Keratinocyte (primary cell): Measurements from ENCODE around the gene ZNF816. TPM values are rescaled to one million over a fixed set of nuclear protein-coding genes. Genes with fewer than 3 reads are reported as not detected.

Experiments
- DNase-seq: peaks from one replicate; pipeline ENCODE4 v3.0.0-alpha.2; 2011; ENCODE audit warnings: low read depth, missing footprints, low spot score
- FAIRE-seq: peaks from 2 replicates; lab custom pipeline; 2011; peaks lifted over from hg19 to GRCh38; lab: Jason Lieb, UNC
- H2AFZ ChIP-seq: 2 replicates; pipeline ENCODE4 v1.6.0; 2012; ENCODE audit warnings: low read length, control low read depth, inconsistent platforms; ENCODE audit not compliant: control insufficient read depth
- H3K27ac ChIP-seq: 2 replicates; pipeline ENCODE4 v1.5.1; 2011; ENCODE audit warnings: low read length; ENCODE audit not compliant: control insufficient read depth, insufficient read depth
- H3K27me3 ChIP-seq: 3 replicates; pipeline ENCODE4 v1.6.0; 2011; ENCODE audit warnings: low read length; ENCODE audit not compliant: control insufficient read depth, insufficient read depth; ENCODE audit errors: extremely low read depth
- H3K36me3 ChIP-seq, 2 experiments: 2 replicates in 1 of 2; 3 replicates in 1 of 2; pipeline ENCODE4 v1.5.1; 2011; ENCODE audit warnings: low read length in 2 of 2, mild to moderate bottlenecking in 1 of 2; ENCODE audit not compliant: control insufficient read depth in 2 of 2, insufficient read depth in 2 of 2; ENCODE audit errors: extremely low read depth in 1 of 2
- H3K4me1 ChIP-seq: 3 replicates; pipeline ENCODE4 v1.5.1; 2011; ENCODE audit warnings: low read length; ENCODE audit not compliant: control insufficient read depth, insufficient read depth; ENCODE audit errors: extremely low read depth
- H3K4me2 ChIP-seq: 3 replicates; pipeline ENCODE4 v1.6.0; 2011; ENCODE audit warnings: low read depth, low read length; ENCODE audit not compliant: control insufficient read depth, insufficient read depth; ENCODE audit errors: extremely low read depth
- H3K4me3 ChIP-seq, 3 experiments: fragments of 200-600 bp in 1 of 3; sonication (generic) in 1 of 3; 2 replicates in 2 of 3; 3 replicates in 1 of 3; pipeline ENCODE4 v1.5.1; 2011 to 2016; ENCODE audit warnings: low read length in 3 of 3, mild to moderate bottlenecking in 3 of 3, control low read depth in 2 of 3, inconsistent platforms in 1 of 3, low read depth in 1 of 3, mixed read lengths in 1 of 3, mixed run types in 1 of 3, moderate library complexity in 1 of 3; ENCODE audit not compliant: control insufficient read depth in 2 of 3, insufficient read depth in 2 of 3; ENCODE audit errors: extremely low read depth in 1 of 3
- H3K79me2 ChIP-seq: 2 replicates; pipeline ENCODE4 v1.6.0; 2012; ENCODE audit warnings: low read length; ENCODE audit not compliant: control insufficient read depth, insufficient read depth
- H3K9ac ChIP-seq: 3 replicates; pipeline ENCODE4 v1.6.0; 2011; ENCODE audit warnings: low read length; ENCODE audit not compliant: control insufficient read depth, insufficient read depth; ENCODE audit errors: extremely low read depth
- H3K9me1 ChIP-seq: 3 replicates; pipeline ENCODE4 v1.6.0; 2011; ENCODE audit warnings: low read length; ENCODE audit not compliant: control insufficient read depth, insufficient read depth; ENCODE audit errors: extremely low read depth
- H3K9me3 ChIP-seq: 2 replicates; pipeline ENCODE4 v1.5.1; 2012; ENCODE audit warnings: low read depth, low read length; ENCODE audit not compliant: control insufficient read depth
- H4K20me1 ChIP-seq: 3 replicates; pipeline ENCODE4 v1.6.0; 2011; ENCODE audit warnings: low read length; ENCODE audit not compliant: control insufficient read depth, insufficient read depth; ENCODE audit errors: extremely low read depth
- CTCF ChIP-seq, 3 experiments: IDR thresholded peaks in 1 of 3; conservative IDR thresholded peaks in 1 of 3; optimal IDR thresholded peaks in 1 of 3; 2 replicates in 2 of 3; 3 replicates in 1 of 3; pipeline versions ENCODE3 to v1.5.1; 2011; ENCODE audit warnings: low read length in 3 of 3, mild to moderate bottlenecking in 3 of 3, moderate library complexity in 2 of 3, control low read depth in 1 of 3, inconsistent platforms in 1 of 3; ENCODE audit not compliant: insufficient read depth in 2 of 3; ENCODE audit errors: extremely low read depth in 1 of 3
- EZH2 ChIP-seq: IDR thresholded peaks from one replicate; pipeline ENCODE4 v1.6.1; 2012; ENCODE audit warnings: inconsistent platforms, mild to moderate bottlenecking, low read length, moderate library complexity
- dilution Hi-C: fragments of 300-500 bp; cut with MboI; formaldehyde crosslinking; loops from one replicate; pipeline ENCODE4 v1.7.0; 2020; ENCODE audit warnings: low sequenced_read_pairs; ENCODE audit not compliant: extremely low pct_ligation_motif_present
- polyA plus RNA-seq, 5 experiments: library from polyadenylated mRNA; depleted of rRNA in 3 of 5; stranded (reverse) in 3 of 5; stranded (forward) in 1 of 5; unstranded in 1 of 5; fragments of >200 nt; gene quantifications; 1 replicate in 1 of 5; 2 replicates in 3 of 5; 3 replicates in 1 of 5; pipeline versions ENCODE4 v1.2.1 to v1.2.3, GENCODE V29; 2011 to 2012; ENCODE audit warnings: missing spikeins in 2 of 5, low read depth in 1 of 5, low replicate concordance in 1 of 5

The ZNF816 gene
- polyA plus RNA-seq, 1 donor (not counting 4 experiments of a cell fraction or from before 2014, with no cell fraction given): 4.3 TPM

- Histone ChIP-seq H3K9me1 (no peaks in the 10 kb centered on the region), H3K9ac (no peak overlapping the region), H3K4me1 (no peaks in the 10 kb centered on the region), H4K20me1 (no peaks in the 10 kb centered on the region), H3K79me2 (no peaks in the 10 kb centered on the region), H2AFZ (no peak overlapping the region), H3K36me3 (no peaks in the 10 kb centered on the region), H3K27ac (no peak overlapping the region), H3K9me3 (peaks cover 3% of the 10 kb centered on the region), H3K4me2 (no peak overlapping the region), H3K4me3 (no peak overlapping the region), H3K27me3 (no peaks in the 10 kb centered on the region)
- FAIRE-seq: no peak
- dilution Hi-C loops: no loop called here
- DNase-seq: no peak
- no peak for TF ChIP-seq EZH2
- no peak for TF ChIP-seq CTCF (optimal IDR thresholded peaks at IDR 0.05 in 1 of 3, IDR thresholded peaks at IDR 0.05 in 1 of 3, conservative IDR thresholded peaks at IDR 0.05 in 1 of 3; ENCODE audit: extremely low read depth in 1 of 3, insufficient read depth in 2 of 3, low read length in 3 of 3)
These were observed 41.6 kb upstream of the ZNF816 start for GRCh38 chr19:53004242-53004641.

GRCh38 chr19:53002479-53002878 lies 39.8 kb upstream of the ZNF816 start:
- H3K4me3 ChIP-seq: no peak overlapping the region
- DNase-seq (no peak), FAIRE-seq (no peak)
- H3K36me3 ChIP-seq: no peaks in the 10 kb centered on the region
- no peaks in the 10 kb centered on the region for H3K27me3 ChIP-seq
- dilution Hi-C loops: no loop called here
- peaks cover 5% of the 10 kb centered on the region for H3K9me3 ChIP-seq
- H3K9ac ChIP-seq: no peak overlapping the region
- no peaks in the 10 kb centered on the region for H3K9me1 ChIP-seq
- no peaks in the 10 kb centered on the region for H4K20me1 ChIP-seq
- no peak overlapping the region for H3K27ac ChIP-seq
- no peak overlapping the region for H2AFZ ChIP-seq
- H3K79me2 ChIP-seq: no peaks in the 10 kb centered on the region
- no peak overlapping the region for H3K4me2 ChIP-seq
- no peaks in the 10 kb centered on the region for H3K4me1 ChIP-seq
- no peak for TF ChIP-seq EZH2
- TF ChIP-seq CTCF (optimal IDR thresholded peaks at IDR 0.05 in 1 of 3, IDR thresholded peaks at IDR 0.05 in 1 of 3, conservative IDR thresholded peaks at IDR 0.05 in 1 of 3; ENCODE audit: extremely low read depth in 1 of 3, insufficient read depth in 2 of 3, low read length in 3 of 3): no peak
